ENCODE data around the gene JMJD1C.

DNA sequence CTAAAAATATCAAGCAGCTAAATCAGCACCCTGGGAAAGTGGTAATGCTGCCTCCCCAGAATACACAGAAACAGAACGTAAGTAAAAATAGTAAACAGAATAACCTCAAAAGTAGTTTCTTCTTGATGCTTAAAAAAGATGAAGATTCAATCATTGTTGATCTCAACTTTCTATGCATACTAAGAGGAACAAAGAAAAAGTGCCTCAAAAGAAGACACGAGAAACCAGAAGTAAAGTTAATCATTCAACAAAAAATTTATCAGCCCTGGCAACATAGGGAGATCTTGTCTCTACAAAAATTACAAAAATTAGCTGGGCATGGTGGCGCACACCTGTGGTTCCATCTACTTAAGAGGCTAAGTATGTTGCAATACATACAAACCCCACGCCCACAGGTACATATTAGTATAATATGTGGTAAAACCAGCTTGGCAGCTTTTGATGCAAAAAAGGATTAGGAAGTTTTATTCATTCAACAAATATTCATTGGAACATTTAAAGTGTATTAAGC lies 179.0 kb downstream of the JMJD1C start:
- no peak for TF ChIP-seq ZNF274 (IDR thresholded peaks at IDR 0.05; ENCODE audit: low read depth, low read length)
- no peak for TF ChIP-seq YY1 (IDR thresholded peaks at IDR 0.05; ENCODE audit: insufficient read depth, insufficient read length)
- no peak for TF ChIP-seq SUZ12 (IDR thresholded peaks at IDR 0.05; ENCODE audit: extremely low read depth, insufficient read depth, insufficient read length)

Measured in NT2/D1 (cell line).